ENCODE results near the gene PLPPR5.
"Not testable (repeated sequence)": the region's sequence is repeated elsewhere in the genome, so short reads cannot be mapped to it uniquely, and the experiment has no call there.

- TF ChIP-seq SUZ12 (IDR thresholded peaks at IDR 0.05; ENCODE audit: extremely low read depth, insufficient read depth, insufficient read length); ZNF274 (IDR thresholded peaks at IDR 0.05; ENCODE audit: low read depth, low read length): not testable (repeated sequence)
These were observed 123.4 kb downstream of the PLPPR5 start for GRCh38 chr1:98881234-98881633.
